GM19397 (cell line): ENCODE measurements around the gene SYNJ1.
A peak's percentile ranks its signal among the peaks of the same experiment; 100 is the strongest.
"Not testable (repeated sequence)": the region's sequence is repeated elsewhere in the genome, so short reads cannot be mapped to it uniquely, and the experiment has no call there.

Experiments
- ATAC-seq: cut with Tn5 transposase; IDR thresholded peaks from one replicate; pipeline ENCODE4 v1.9.1; 2021; ENCODE audit warnings: mild to moderate bottlenecking, moderate library complexity; ENCODE audit not compliant: unreplicated experiment

SYNJ1 gene, protein sequence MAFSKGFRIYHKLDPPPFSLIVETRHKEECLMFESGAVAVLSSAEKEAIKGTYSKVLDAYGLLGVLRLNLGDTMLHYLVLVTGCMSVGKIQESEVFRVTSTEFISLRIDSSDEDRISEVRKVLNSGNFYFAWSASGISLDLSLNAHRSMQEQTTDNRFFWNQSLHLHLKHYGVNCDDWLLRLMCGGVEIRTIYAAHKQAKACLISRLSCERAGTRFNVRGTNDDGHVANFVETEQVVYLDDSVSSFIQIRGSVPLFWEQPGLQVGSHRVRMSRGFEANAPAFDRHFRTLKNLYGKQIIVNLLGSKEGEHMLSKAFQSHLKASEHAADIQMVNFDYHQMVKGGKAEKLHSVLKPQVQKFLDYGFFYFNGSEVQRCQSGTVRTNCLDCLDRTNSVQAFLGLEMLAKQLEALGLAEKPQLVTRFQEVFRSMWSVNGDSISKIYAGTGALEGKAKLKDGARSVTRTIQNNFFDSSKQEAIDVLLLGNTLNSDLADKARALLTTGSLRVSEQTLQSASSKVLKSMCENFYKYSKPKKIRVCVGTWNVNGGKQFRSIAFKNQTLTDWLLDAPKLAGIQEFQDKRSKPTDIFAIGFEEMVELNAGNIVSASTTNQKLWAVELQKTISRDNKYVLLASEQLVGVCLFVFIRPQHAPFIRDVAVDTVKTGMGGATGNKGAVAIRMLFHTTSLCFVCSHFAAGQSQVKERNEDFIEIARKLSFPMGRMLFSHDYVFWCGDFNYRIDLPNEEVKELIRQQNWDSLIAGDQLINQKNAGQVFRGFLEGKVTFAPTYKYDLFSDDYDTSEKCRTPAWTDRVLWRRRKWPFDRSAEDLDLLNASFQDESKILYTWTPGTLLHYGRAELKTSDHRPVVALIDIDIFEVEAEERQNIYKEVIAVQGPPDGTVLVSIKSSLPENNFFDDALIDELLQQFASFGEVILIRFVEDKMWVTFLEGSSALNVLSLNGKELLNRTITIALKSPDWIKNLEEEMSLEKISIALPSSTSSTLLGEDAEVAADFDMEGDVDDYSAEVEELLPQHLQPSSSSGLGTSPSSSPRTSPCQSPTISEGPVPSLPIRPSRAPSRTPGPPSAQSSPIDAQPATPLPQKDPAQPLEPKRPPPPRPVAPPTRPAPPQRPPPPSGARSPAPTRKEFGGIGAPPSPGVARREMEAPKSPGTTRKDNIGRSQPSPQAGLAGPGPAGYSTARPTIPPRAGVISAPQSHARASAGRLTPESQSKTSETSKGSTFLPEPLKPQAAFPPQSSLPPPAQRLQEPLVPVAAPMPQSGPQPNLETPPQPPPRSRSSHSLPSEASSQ (N-terminal part only)

DNA sequence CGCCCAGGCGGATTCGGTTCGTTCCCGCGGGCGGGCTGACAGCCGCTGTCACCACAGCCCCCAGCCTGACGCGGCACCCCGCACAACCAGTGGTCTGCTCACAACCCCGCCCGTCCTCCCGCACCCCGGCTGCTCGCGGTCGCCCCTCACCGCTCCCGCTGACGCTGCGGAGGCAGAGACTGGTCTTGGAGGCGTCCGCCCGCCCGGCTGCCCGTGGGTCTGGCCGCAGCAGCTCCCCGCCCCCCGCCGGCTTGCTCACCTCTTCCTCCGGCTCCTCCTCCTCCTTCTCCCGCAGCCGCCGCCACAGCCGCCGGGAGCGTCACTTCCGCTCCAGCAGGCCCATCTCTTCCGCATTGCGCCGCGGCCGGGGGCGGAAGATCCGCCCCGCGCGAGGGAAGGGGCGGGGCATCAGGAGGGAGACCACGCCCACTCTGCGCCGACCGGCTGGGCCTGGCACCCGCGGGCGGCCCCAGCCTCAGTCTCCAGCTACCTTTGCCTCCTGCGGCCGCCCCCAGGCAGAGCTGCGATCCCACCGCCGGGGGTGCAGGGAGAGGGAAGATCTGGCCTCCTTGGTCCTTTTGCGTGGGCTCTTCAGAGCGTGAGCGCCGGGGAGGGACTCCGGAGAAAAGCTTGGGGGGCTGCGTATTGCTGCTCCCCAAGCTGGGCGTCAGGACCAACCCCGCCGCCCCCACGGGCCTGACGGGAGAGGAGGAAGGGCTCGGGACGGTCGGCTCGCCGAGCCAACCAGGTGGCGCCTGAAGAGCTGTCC, at the start of gene SYNJ1:
SYNJ1 (minus strand) TSS at position 327 of the 769 bp plus-strand sequence. CDS start 1,118 bp downstream, outside the sequence.
- peak; percentile 94 for ATAC-seq

DNA sequence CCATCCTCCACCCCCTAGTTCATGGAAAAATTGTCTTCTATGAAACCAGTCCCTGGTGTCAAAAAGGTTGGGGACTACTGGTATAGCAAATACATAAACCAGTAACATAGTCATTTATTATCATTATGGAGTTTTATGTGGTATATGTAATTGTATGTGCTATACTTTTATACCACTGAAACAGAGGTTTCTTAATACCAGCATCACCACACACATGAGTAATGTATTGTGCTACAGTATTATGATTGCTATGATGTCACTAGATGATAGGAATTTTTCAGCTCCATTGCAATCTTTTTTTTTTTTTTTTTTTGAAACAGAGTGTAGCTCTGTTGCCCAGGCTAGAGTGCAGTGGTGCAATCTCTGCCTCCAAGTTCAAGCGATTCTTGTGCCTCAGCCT, 49.5 kb upstream of the SYNJ1 start:
- ATAC-seq = no peak

DNA sequence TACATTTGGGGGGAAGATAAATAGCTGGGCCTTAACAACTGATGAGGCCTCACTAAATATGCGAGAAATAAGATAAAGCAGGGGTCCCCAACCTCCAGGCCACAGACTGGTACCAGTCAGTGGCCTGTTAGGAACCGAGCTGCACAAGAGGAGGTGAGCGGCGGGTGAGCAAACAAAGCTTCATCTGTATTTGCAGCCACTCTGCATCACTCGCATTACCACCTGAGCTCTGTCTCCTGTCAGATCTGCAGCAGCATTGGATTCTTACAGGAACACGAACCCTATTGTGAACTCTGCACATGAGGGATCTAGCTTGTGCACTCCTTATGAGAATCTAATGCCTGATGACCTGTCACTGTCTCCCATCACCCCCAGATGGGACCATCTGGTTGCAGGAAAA, 48.9 kb upstream of the SYNJ1 start:
- ATAC-seq = no peak

DNA sequence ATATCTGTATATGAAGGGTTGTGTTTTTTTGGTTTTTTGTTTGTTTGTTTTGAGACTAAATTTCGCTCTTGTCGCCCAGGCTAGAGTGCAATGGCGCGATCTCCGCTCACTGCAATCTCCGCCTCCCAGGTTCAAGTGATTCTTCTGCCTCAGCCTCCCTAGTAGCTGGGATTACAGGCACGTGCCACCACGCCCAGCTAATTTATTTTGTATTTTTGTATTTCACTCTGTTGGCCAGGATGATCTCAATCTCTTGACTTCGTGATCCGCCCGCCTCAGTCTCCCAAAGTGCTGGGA, 45.2 kb upstream of the SYNJ1 start:
- not testable (repeated sequence) for ATAC-seq

DNA sequence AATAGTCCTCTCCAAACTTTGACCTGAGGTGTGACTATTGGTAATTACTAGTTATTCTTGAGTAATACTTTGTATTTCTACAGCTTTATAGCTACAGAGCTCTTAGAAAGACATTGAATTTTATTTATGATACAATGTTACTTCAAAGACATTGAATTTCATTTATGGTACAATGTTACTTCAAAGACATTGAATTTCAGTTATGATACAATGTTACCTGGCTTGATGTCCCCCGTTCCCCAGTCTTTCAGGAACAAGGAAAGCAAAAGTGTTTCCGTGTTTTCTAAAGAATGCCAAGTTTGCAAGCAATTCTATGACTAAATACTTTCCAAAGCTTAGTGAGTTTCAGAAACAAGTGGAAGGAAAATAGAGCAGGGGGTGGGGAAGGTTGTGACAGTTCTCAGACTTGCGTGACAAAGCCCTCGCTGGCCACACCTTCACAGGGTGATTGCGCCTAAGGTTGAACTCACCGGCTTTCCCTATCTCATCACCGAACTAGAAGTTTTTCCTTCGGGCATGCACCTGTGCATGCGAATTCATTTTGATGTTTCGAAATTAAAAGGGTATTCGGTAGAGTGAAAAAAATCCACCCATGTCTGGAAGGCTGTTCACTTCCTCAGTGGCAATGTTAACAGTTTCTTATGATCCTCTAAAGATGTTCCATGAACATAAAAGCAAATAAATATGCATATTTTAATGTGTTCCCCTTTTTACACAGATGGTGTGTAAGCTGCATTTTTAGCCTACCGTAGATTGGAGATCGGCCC, 44.7 kb upstream of the SYNJ1 start:
- ATAC-seq = no peak

DNA sequence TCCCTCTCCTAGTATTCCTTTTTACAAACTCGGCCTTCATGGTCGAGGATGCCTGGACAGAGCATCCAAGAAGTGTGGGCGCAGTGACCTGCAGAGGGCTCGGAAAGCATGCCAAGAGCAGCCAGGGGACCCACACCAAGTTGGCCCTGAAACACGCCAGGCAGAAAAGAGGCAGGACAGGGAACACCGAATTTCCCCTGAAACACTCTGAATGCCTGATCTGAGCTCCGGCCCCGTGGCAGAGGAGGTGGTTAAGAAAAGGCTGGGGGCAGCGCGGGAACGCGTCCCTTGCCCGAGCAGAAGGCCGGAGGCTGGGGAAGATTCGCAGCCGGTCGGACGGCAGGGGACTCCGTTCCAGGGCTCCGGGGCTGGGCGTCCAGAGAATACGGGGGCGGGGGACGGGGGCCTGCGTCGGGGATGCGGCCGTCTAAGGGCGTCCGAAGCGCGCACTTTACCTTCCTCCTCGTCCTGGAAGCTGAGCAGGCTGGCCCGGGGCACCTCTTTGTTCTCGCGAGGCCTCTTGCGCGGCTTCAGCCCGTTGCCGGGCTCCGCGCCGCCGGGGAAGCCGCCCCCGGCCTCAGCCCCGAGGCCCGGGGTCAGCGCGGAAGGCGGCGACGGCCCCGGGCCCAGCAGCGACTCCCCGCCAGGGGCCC, 43.2 kb upstream of the SYNJ1 start:
- peak; percentile 52 for ATAC-seq

DNA sequence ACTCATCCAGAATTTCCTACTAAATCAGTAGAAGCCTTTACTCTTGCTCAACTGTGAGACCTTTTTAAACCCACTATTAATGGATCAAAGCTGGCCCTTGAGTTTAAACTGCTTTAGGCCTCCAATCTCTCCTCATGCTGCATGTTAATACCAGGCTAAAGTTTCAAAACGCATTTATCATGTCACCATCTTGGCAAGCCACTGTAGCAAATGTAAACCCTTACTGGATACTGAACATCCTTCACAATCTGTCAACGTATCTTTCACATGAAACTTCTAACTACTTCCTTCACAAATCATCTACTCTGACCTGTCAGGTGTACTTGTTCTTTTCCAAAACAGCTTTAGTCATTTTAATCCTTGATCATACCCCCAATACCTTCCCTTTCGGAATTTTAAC, 40.7 kb upstream of the SYNJ1 start:
- no peak for ATAC-seq

DNA sequence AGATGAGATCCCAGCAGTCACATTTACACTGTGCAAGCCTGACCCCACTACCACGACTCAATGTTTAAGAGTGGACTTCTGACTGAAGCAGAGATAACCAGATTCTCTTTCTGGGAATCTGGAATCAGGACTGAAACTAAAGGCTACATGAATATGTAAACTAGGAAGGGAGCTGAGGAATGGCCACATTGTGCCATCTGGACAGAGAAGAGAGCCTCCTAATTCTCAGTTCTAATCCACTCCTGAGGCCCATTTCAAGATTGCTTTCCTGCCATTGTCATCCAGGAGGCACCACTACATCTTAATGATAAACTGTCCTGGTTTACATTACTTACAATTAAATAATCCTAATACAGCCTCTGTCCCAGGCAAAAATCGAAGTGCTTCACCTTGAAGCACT, 37.2 kb upstream of the SYNJ1 start:
- ATAC-seq = no peak

DNA sequence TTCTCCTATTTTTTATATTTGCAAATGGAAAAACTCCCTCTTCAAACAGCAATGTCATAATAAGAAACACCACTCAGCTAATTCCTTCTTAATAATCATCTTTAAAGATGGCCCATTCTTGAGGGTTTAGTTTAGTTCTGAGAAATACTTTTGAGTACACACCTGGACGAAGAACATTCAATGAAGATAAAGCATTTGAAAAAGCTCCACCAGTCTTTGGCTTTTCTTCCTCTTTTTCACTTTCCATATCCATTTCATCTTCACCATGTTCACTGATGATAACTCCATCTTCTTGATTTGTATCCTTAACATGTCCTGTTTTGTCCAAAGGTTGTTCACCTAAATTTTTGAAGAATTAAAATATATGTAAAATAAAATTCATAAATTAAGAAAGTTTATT, 36.4 kb upstream of the SYNJ1 start:
- ATAC-seq = no peak

DNA sequence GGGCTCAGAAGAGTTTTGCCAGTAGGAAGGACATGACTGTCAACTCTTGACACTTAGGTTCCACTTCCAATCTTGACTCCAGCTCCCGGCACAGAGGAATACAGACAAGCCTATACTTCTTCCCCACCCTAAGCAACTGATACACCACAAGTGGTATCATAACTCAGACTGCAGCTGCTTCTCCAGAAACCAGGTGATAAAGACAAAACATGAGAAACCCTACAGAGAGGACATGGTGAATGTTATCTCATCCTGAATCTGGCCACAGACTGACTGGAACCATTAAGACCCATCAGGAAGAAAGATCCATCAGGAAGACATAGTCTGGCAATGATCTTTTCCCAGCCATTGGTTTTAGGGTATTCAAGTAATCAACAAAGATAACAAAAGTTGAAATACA, 30.0 kb upstream of the SYNJ1 start:
- no peak for ATAC-seq

DNA sequence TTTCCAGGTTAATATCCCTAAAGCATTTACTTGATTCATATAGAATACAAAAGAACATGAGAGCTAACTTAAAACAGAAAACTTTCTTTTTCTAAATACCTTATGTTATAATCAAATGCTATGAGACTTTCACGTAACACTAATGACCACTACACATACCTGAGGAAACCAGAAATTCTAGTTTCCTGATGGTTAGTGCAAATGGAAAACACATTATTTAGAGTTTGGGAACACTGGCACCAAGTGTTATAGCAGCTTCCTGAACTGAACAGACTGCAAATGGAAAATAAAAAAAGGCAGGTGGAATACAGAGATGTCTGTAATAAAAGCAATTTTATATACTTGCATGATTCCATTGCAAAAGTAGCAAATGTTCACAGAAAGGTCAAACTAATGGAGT, 28.3 kb upstream of the SYNJ1 start:
- no peak for ATAC-seq

DNA sequence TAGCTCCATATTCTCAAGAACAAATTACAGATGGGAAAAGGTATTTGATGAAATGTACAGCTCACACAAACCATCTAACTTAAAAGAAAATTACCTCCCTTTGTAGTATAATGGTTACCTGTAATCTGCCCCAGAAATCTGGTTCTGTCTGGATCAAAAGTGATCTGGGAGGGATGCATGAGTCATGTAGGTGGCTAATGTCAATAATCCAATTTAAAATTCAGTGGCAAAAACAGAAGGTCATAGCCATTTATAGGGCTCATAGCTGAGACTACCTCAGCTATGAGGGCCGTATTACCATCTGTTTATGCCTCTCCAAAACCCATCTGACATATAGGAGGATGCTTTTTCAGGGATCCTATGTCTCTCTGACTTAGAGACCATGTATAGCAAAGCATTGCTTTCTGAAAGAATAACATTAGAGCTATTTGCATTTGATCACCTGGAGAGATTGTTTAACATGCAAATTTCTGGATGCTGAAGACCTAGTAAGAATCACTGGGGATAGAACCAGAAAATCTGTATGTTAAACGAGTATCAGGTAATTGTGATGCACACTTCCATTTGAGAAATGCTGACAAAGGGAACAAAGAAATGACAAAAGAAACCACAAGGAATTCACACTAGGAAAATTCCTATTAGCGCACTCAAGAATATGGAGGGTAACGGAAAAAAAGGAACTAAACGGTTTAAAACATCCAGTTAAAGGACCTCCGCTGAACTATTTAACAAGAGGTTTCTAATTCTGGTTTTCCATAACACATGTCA, 26.2 kb upstream of the SYNJ1 start:
- no peak for ATAC-seq

DNA sequence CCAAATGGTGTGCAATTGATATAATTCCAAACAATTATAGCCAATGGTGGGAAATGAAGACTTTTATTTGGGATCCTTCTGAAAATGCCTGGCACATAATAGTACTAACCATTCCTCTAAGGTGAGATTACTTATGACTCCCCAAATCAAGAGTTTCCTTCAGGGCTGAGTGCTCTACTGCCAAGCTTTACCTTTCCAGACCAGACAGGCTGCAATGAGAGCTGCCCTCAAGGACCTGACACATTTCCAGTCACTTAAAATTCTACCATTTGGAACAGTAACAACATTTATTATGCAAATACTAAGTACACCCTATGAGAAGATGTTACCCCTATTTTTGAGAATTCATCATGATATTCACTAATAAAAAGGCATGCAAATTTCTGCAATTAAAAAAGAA, 22.6 kb upstream of the SYNJ1 start:
- no peak for ATAC-seq

DNA sequence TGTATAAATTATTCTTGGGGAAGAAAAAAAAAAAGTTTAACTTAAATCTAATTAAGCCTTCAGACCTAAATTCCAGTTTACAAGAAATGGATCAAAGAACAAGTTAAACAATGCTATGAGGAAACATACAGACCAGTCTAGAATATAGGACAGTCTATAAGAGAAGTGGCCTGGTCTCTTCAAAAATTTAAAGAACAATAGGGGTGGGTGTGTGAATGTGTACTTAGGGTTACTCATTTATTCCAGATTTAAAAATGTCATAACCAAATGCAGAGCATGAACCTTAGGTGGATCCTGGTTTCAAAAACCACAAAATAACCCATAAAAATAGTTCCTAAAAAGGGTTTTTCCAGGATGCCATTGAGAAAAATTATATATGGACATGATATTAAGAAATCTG, 21.8 kb upstream of the SYNJ1 start:
- ATAC-seq = no peak

DNA sequence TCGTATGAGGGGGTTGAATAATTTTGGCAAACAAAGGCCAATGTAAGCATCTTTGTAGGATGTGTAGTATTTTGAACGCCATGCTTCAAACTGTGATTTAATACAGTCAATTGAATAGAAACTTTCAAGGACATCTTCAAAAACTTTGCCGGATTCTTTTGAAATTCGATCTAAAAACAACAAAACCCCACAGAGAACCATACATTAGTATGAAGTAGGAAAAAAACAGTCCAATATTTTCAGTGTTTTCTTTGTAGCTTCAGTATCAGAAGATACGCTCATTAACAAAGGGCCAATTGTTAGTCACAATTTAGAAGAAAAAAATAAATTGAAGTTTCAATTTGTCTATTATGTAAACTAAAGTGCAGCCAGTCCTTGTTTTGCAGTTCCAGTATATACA, 20.7 kb upstream of the SYNJ1 start:
- ATAC-seq = no peak

DNA sequence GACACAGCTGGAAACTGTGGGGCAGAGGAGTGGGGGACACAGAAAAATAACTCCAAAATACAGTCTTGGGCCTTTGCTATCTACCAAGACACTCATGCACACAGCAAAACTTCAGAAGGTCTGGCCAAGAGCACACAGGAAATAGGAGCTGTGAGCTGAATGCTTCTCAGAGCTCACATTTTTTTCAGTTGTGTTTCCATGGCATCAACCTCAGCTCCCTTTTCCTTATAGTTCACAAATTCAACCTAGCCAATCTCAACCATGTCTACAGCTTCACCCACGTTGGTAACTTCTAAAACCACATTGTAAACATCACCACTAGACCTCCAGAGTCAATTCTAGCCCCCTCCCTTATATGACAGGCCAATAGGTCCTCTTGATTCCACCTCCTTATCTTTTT, 19.6 kb upstream of the SYNJ1 start:
- ATAC-seq = no peak

DNA sequence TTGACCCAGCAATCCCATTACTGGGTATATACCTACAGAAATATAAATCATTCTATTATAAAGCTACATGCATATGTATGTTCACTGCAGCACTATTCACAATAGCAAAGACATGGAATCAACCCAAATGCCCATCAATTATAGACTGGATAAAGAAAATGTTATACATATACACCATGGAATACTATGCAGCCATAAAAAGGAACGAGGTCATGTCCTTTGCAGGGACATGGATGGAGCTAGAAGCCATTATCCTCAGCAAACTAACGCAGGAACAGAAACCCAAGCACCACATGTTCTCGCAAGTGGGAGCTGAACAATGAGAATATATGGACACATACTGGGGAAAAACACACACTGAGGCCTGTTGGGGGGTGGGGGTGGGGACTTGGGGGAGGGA, 18.9 kb upstream of the SYNJ1 start:
- ATAC-seq = not testable (repeated sequence)

DNA sequence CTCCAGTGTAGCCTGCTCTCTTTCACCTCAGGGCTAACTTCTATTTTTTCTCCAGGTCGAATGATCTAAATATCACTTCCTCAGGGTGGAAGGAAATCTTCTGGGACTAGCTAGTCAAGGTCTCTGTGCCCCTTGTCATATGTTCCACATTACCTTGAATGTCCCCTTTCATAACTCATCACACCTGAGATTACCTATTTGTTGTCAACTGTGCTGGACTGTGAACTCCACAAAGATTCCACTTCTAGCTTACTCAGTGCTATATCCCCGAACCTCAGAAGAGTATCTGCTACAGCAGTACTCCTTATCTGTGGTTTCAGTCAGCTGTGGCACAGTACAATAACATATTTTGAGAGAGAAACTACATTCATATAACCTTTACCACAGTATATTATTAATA, 14.6 kb upstream of the SYNJ1 start:
- no peak for ATAC-seq

DNA sequence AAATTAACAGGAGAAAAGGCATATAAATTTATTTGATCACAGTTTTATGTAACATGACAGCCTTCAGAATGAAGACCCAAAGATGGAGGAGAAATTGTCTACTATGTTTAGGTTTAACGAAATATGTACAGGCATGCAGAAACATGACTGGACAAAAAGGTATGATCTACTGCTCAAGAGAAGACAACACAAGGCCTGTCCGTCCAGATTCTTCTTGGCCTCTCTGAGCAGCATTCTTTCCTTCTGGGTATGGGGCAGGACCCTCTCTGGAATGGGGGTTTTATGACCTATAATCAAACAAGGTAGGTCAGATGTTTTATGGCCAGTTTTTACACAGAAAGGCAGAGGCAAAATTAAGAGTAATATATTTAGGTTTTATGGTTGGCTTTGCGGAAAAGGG, 13.5 kb upstream of the SYNJ1 start:
- no peak for ATAC-seq
